ENCODE measurements around the gene ITGB1.
A peak's percentile ranks its signal among the peaks of the same experiment; 100 is the strongest.

ITGB1 gene

GRCh38 chr10:32985775-32986350 lies 27.8 kb upstream of the ITGB1 start:
- no peak overlapping the region for H3K4me3 Mint-ChIP-seq
- no peak overlapping the region for H3K27ac Mint-ChIP-seq
- H3K4me1 Mint-ChIP-seq = peaks cover 49% of the 10 kb centered on the region
- no peak for TF ChIP-seq CTCF (IDR thresholded peaks at IDR 0.05)
- no peak for DNase-seq
- peaks cover 9% of the 10 kb centered on the region for H3K9me3 Mint-ChIP-seq
- peaks cover 3% of the 10 kb centered on the region for H3K36me3 Mint-ChIP-seq (ENCODE audit: low read depth)
- H3K27me3 Mint-ChIP-seq (ENCODE audit: low read depth, poor library complexity) = peaks cover 9% of the 10 kb centered on the region

- Mint-ChIP-seq H3K27ac (peak overlapping the region; percentile 66), H3K36me3 (ENCODE audit: low read depth) (no peaks in the 10 kb centered on the region), H3K4me3 (no peak overlapping the region), H3K4me1 (peaks cover 54% of the 10 kb centered on the region), H3K27me3 (ENCODE audit: low read depth, poor library complexity) (peaks cover 7% of the 10 kb centered on the region), H3K9me3 (peaks cover 5% of the 10 kb centered on the region)
- TF ChIP-seq CTCF (IDR thresholded peaks at IDR 0.05) = no peak
- DNase-seq = no peak
These were observed 27.3 kb upstream of the ITGB1 start for GRCh38 chr10:32985341-32985764.

GRCh38 chr10:32984003-32984600 lies 26.1 kb upstream of the ITGB1 start:
- no peak overlapping the region for H3K4me3 Mint-ChIP-seq
- no peak for TF ChIP-seq CTCF (IDR thresholded peaks at IDR 0.05)
- H3K27me3 Mint-ChIP-seq (ENCODE audit: low read depth, poor library complexity) = peaks cover 2% of the 10 kb centered on the region
- H3K9me3 Mint-ChIP-seq = no peaks in the 10 kb centered on the region
- H3K4me1 Mint-ChIP-seq = peaks cover 57% of the 10 kb centered on the region
- H3K36me3 Mint-ChIP-seq (ENCODE audit: low read depth) = no peaks in the 10 kb centered on the region
- DNase-seq = no peak
- H3K27ac Mint-ChIP-seq = peak overlapping the region; percentile 85

- TF ChIP-seq CTCF (IDR thresholded peaks at IDR 0.05) = no peak
- peak overlapping the region; percentile 67 for H3K4me3 Mint-ChIP-seq
- peaks cover 2% of the 10 kb centered on the region for H3K27me3 Mint-ChIP-seq (ENCODE audit: low read depth, poor library complexity)
These were observed 25.2 kb upstream of the ITGB1 start for GRCh38 chr10:32982911-32983909.

GRCh38 chr10:32982293-32982709 lies 24.3 kb upstream of the ITGB1 start:
- Mint-ChIP-seq H3K4me3 (no peak overlapping the region), H3K9me3 (no peaks in the 10 kb centered on the region), H3K4me1 (peaks cover 61% of the 10 kb centered on the region), H3K36me3 (ENCODE audit: low read depth) (no peaks in the 10 kb centered on the region), H3K27me3 (ENCODE audit: low read depth, poor library complexity) (peaks cover 2% of the 10 kb centered on the region), H3K27ac (peak overlapping the region; percentile 59)
- no peak for TF ChIP-seq CTCF (IDR thresholded peaks at IDR 0.05)
- no peak for DNase-seq

More at GRCh38 chr10:32982911-32983909, 25.2 kb upstream of the ITGB1 start:
- peaks cover 57% of the 10 kb centered on the region for H3K4me1 Mint-ChIP-seq
- H3K27ac Mint-ChIP-seq = peak overlapping the region; percentile 99
- no peaks in the 10 kb centered on the region for H3K36me3 Mint-ChIP-seq (ENCODE audit: low read depth)
- DNase-seq = peak; percentile 54
- H3K9me3 Mint-ChIP-seq = no peaks in the 10 kb centered on the region
